A549 (cell line): ENCODE data around the gene OVAAL.

Experiments used
- CEBPB ChIP-seq, 2 experiments: fragments of >200 bp in 1 of 2; sonication (Bioruptor Twin) in 1 of 2; formaldehyde crosslinking in 1 of 2; IDR thresholded peaks; 2 replicates each; pipeline ENCODE4 v1.6.1; 2012 to 2016
- CTCF ChIP-seq: fragments of >200 bp; sonication (Bioruptor Twin); formaldehyde crosslinking; IDR thresholded peaks from 3 replicates; pipeline ENCODE4 v1.5.1; 2016
- E2F6 ChIP-seq: IDR thresholded peaks from 2 replicates; pipeline ENCODE4 v1.6.1; 2012; ENCODE audit warnings: low read depth, borderline replicate concordance
- ELK1 ChIP-seq: fragments of 150-350 bp; IDR thresholded peaks from 2 replicates; pipeline ENCODE4 v1.6.1; 2014; ENCODE audit warnings: low read depth, mild to moderate bottlenecking, low read length
- HDAC2 ChIP-seq: fragments of 200-600 bp; sonication (generic); IDR thresholded peaks from 2 replicates; pipeline ENCODE4 v1.6.1; 2016
- HOXA7 ChIP-seq: fragments of 250-450 bp; sonication (Bioruptor Pico); IDR thresholded peaks from 2 replicates; pipeline ENCODE4 v1.5.0; 2020; ENCODE audit warnings: mild to moderate bottlenecking, moderate library complexity
- MAX ChIP-seq: IDR thresholded peaks from 2 replicates; pipeline ENCODE4 v1.6.1; 2012
- PBX3 ChIP-seq: IDR thresholded peaks from 2 replicates; pipeline ENCODE4 v1.6.1; 2012
- POLR2A ChIP-seq: IDR thresholded peaks from 2 replicates; pipeline ENCODE4 v1.6.1; 2012; ENCODE audit warnings: mild to moderate bottlenecking, low read length
- RAD21 ChIP-seq, 2 experiments: fragments of >200 bp in 1 of 2; sonication (Bioruptor Twin) in 1 of 2; formaldehyde crosslinking in 1 of 2; IDR thresholded peaks in 1 of 2; conservative IDR thresholded peaks in 1 of 2; 2 replicates in 1 of 2; 3 replicates in 1 of 2; pipeline ENCODE4 v1.6.1; 2012 to 2018; ENCODE audit warnings: inconsistent platforms in 1 of 2

- TF ChIP-seq CTCF (no peak), MAX (no peak), ELK1 (no peak), RAD21 (conservative IDR thresholded peaks at IDR 0.05 in 1 of 2, IDR thresholded peaks at IDR 0.05 in 1 of 2) (no peak), PBX3 (no peak), POLR2A (no peak), HOXA7 (CRISPR knock-in tag) (no peak), HDAC2 (no peak), CEBPB (IDR thresholded peaks at IDR 0.05) (no peak), E2F6 (no peak)
Observed at GRCh38 chr1:180560200-180560867, 1.6 kb downstream of the OVAAL start.
